ENCODE data around the gene LRRC41.
"Not testable (repeated sequence)": the region's sequence is repeated elsewhere in the genome, so short reads cannot be mapped to it uniquely, and the experiment has no call there.

The LRRC41 gene

GRCh38 chr1:46329807-46330206, 26.4 kb upstream of the LRRC41 start:
- not testable (repeated sequence) for H2BK120ac ChIP-seq (ENCODE audit: low read depth, low read length); H3K18ac ChIP-seq (ENCODE audit: low read length); H3K36me3 ChIP-seq (replicated peaks in 1 of 2; ENCODE audit: control insufficient read depth in 2 of 2, insufficient read depth in 2 of 2, low read length in 2 of 2); H2AK5ac ChIP-seq (ENCODE audit: low read depth, low read length); H2BK15ac ChIP-seq (ENCODE audit: low read length); H2AFZ ChIP-seq (ENCODE audit: low read length); H2BK5ac ChIP-seq (ENCODE audit: low read length); H3K4me1 ChIP-seq (ENCODE audit: control insufficient read depth in 2 of 2, insufficient read depth in 1 of 2, low read depth in 1 of 2, low read length in 2 of 2); H3K9me3 ChIP-seq (replicated peaks in 1 of 2; ENCODE audit: control insufficient read depth in 2 of 2, insufficient read depth in 1 of 2, low read depth in 1 of 2, low read length in 2 of 2); DNase-seq (ENCODE audit: low spot score); H3K23ac ChIP-seq (ENCODE audit: low read depth, low read length, poor library complexity); H3K4me3 ChIP-seq (ENCODE audit: low read length in 2 of 2); H4K8ac ChIP-seq (ENCODE audit: low read depth, low read length); H3K4me2 ChIP-seq (ENCODE audit: insufficient read depth, low read length, poor library complexity, severe bottlenecking); H2BK12ac ChIP-seq (ENCODE audit: low read length); H3K27ac ChIP-seq (replicated peaks; ENCODE audit: low read length); H3K79me1 ChIP-seq (ENCODE audit: low read depth, low read length); H3K4ac ChIP-seq (ENCODE audit: low read length); H3K9ac ChIP-seq (ENCODE audit: low read depth, low read length, poor library complexity); H3K14ac ChIP-seq (ENCODE audit: low read length); H3K27me3 ChIP-seq (ENCODE audit: control insufficient read depth in 3 of 3, insufficient read depth in 3 of 3, low read depth in 1 of 3, low read length in 3 of 3); H4K91ac ChIP-seq (ENCODE audit: low read depth, low read length, poor library complexity)
- no CpG with 5 or more reads among the region's 7 CpGs for WGBS, 2 donors (ENCODE audit: extremely low coverage in 2 of 2, insufficient read length in 2 of 2, insufficient replicate concordance in 1 of 2)

- not testable (repeated sequence) for H2BK5ac ChIP-seq (ENCODE audit: low read length); H2BK15ac ChIP-seq (ENCODE audit: low read length); H3K27me3 ChIP-seq (ENCODE audit: control insufficient read depth in 3 of 3, insufficient read depth in 3 of 3, low read depth in 1 of 3, low read length in 3 of 3); H3K4me3 ChIP-seq (ENCODE audit: low read length in 2 of 2); H2AK5ac ChIP-seq (ENCODE audit: low read depth, low read length); H3K36me3 ChIP-seq (replicated peaks in 1 of 2; ENCODE audit: control insufficient read depth in 2 of 2, insufficient read depth in 2 of 2, low read length in 2 of 2); H3K4me2 ChIP-seq (ENCODE audit: insufficient read depth, low read length, poor library complexity, severe bottlenecking); H3K18ac ChIP-seq (ENCODE audit: low read length); H3K23ac ChIP-seq (ENCODE audit: low read depth, low read length, poor library complexity); H3K9me3 ChIP-seq (replicated peaks in 1 of 2; ENCODE audit: control insufficient read depth in 2 of 2, insufficient read depth in 1 of 2, low read depth in 1 of 2, low read length in 2 of 2); H3K79me1 ChIP-seq (ENCODE audit: low read depth, low read length); H3K14ac ChIP-seq (ENCODE audit: low read length); DNase-seq (ENCODE audit: low spot score); H4K8ac ChIP-seq (ENCODE audit: low read depth, low read length); H4K91ac ChIP-seq (ENCODE audit: low read depth, low read length, poor library complexity); H3K4ac ChIP-seq (ENCODE audit: low read length); H3K4me1 ChIP-seq (ENCODE audit: control insufficient read depth in 2 of 2, insufficient read depth in 1 of 2, low read depth in 1 of 2, low read length in 2 of 2); H2BK120ac ChIP-seq (ENCODE audit: low read depth, low read length); H3K9ac ChIP-seq (ENCODE audit: low read depth, low read length, poor library complexity); H2AFZ ChIP-seq (ENCODE audit: low read length); H2BK12ac ChIP-seq (ENCODE audit: low read length); H3K27ac ChIP-seq (replicated peaks; ENCODE audit: low read length)
- no CpG with 5 or more reads among the region's 7 CpGs for WGBS, 2 donors (ENCODE audit: extremely low coverage in 2 of 2, insufficient read length in 2 of 2, insufficient replicate concordance in 1 of 2)
Measured at GRCh38 chr1:46328182-46328581, 24.8 kb upstream of the LRRC41 start.

GRCh38 chr1:46325285-46326076, 22.1 kb upstream of the LRRC41 start:
- H3K79me1 ChIP-seq (ENCODE audit: low read depth, low read length); H4K91ac ChIP-seq (ENCODE audit: low read depth, low read length, poor library complexity); H3K4me3 ChIP-seq (ENCODE audit: low read length in 2 of 2); H2AFZ ChIP-seq (ENCODE audit: low read length); H3K9me3 ChIP-seq (replicated peaks in 1 of 2; ENCODE audit: control insufficient read depth in 2 of 2, insufficient read depth in 1 of 2, low read depth in 1 of 2, low read length in 2 of 2); H2AK5ac ChIP-seq (ENCODE audit: low read depth, low read length); DNase-seq (ENCODE audit: low spot score); H3K18ac ChIP-seq (ENCODE audit: low read length); H3K4ac ChIP-seq (ENCODE audit: low read length); H4K8ac ChIP-seq (ENCODE audit: low read depth, low read length); H3K9ac ChIP-seq (ENCODE audit: low read depth, low read length, poor library complexity); H3K4me1 ChIP-seq (ENCODE audit: control insufficient read depth in 2 of 2, insufficient read depth in 1 of 2, low read depth in 1 of 2, low read length in 2 of 2); H2BK120ac ChIP-seq (ENCODE audit: low read depth, low read length); H3K36me3 ChIP-seq (replicated peaks in 1 of 2; ENCODE audit: control insufficient read depth in 2 of 2, insufficient read depth in 2 of 2, low read length in 2 of 2); H3K23ac ChIP-seq (ENCODE audit: low read depth, low read length, poor library complexity); H2BK12ac ChIP-seq (ENCODE audit: low read length); H3K27ac ChIP-seq (replicated peaks; ENCODE audit: low read length); H2BK15ac ChIP-seq (ENCODE audit: low read length); H3K4me2 ChIP-seq (ENCODE audit: insufficient read depth, low read length, poor library complexity, severe bottlenecking); H3K14ac ChIP-seq (ENCODE audit: low read length); H3K27me3 ChIP-seq (ENCODE audit: control insufficient read depth in 3 of 3, insufficient read depth in 3 of 3, low read depth in 1 of 3, low read length in 3 of 3); H2BK5ac ChIP-seq (ENCODE audit: low read length): not testable (repeated sequence)
- no CpG with 5 or more reads among the region's 11 CpGs for WGBS, 2 donors (ENCODE audit: extremely low coverage in 2 of 2, insufficient read length in 2 of 2, insufficient replicate concordance in 1 of 2)

- H3K4me3 ChIP-seq (ENCODE audit: low read length in 2 of 2); H3K14ac ChIP-seq (ENCODE audit: low read length); DNase-seq (ENCODE audit: low spot score); H3K4me1 ChIP-seq (ENCODE audit: control insufficient read depth in 2 of 2, insufficient read depth in 1 of 2, low read depth in 1 of 2, low read length in 2 of 2); H3K79me1 ChIP-seq (ENCODE audit: low read depth, low read length); H3K27ac ChIP-seq (replicated peaks; ENCODE audit: low read length); H4K8ac ChIP-seq (ENCODE audit: low read depth, low read length); H3K4me2 ChIP-seq (ENCODE audit: insufficient read depth, low read length, poor library complexity, severe bottlenecking); H3K4ac ChIP-seq (ENCODE audit: low read length); H3K27me3 ChIP-seq (ENCODE audit: control insufficient read depth in 3 of 3, insufficient read depth in 3 of 3, low read depth in 1 of 3, low read length in 3 of 3); H3K36me3 ChIP-seq (replicated peaks in 1 of 2; ENCODE audit: control insufficient read depth in 2 of 2, insufficient read depth in 2 of 2, low read length in 2 of 2); H2AFZ ChIP-seq (ENCODE audit: low read length); H3K9me3 ChIP-seq (replicated peaks in 1 of 2; ENCODE audit: control insufficient read depth in 2 of 2, insufficient read depth in 1 of 2, low read depth in 1 of 2, low read length in 2 of 2); H3K9ac ChIP-seq (ENCODE audit: low read depth, low read length, poor library complexity); H2BK5ac ChIP-seq (ENCODE audit: low read length); H2BK120ac ChIP-seq (ENCODE audit: low read depth, low read length); H4K91ac ChIP-seq (ENCODE audit: low read depth, low read length, poor library complexity); H2AK5ac ChIP-seq (ENCODE audit: low read depth, low read length); H2BK15ac ChIP-seq (ENCODE audit: low read length); H2BK12ac ChIP-seq (ENCODE audit: low read length); H3K23ac ChIP-seq (ENCODE audit: low read depth, low read length, poor library complexity); H3K18ac ChIP-seq (ENCODE audit: low read length): not testable (repeated sequence)
- WGBS, 2 donors (ENCODE audit: extremely low coverage in 2 of 2, insufficient read length in 2 of 2, insufficient replicate concordance in 1 of 2), result no CpG with 5 or more reads among the region's 6 CpGs
Measured at GRCh38 chr1:46322191-46322590, 18.8 kb upstream of the LRRC41 start.
